GM21737 (cell line): ENCODE data around the gene ARHGAP22.

Source experiments
- ATAC-seq: cut with Tn5 transposase; IDR thresholded peaks from one replicate; pipeline ENCODE4 v1.9.1; 2021; ENCODE audit warnings: mild to moderate bottlenecking, moderate library complexity; ENCODE audit not compliant: unreplicated experiment

ARHGAP22 gene

GRCh38 chr10:48485711-48486110 lies 119.2 kb downstream of the ARHGAP22 start:
- ATAC-seq = no peak

GRCh38 chr10:48484911-48485310 lies 120.0 kb downstream of the ARHGAP22 start:
- ATAC-seq = no peak

DNA sequence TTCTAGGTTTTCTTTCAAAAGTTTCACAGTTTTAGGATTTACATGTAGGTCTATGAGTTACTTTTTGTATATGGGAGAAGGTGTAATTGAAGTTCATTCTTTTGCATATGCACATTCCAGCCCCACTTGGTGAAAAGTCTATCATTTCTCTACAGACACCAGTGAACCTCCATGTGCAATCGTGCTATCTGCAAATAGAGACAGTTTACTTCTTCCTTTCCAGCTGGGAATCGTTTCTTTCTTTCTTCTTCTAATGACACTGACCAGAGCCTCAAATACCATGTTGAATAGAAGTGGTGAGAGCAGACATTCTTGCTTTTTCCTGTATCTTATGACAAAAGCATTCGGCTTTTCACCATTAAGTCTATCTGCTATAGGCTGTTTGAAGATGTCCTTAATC lies 122.7 kb downstream of the ARHGAP22 start:
- no peak for ATAC-seq

DNA sequence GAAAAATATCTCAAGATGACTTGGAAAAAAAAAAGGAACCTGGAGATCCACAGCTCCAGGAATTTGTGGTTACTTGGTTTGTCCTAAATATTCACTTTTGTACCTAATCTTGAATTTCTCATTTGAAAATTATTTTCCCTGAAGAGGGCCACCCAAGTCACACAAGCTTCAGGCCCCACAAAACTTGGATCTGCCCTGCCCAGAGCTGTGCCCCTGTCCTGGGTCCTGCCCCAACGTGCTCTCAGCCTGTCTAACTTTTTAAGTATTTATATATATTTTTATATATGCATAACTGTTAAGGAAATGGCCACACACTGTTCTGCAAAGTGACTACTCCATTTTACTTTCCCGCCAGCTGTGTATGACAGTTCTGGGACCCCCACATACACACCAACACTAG lies 123.5 kb downstream of the ARHGAP22 start:
- ATAC-seq = no peak

DNA sequence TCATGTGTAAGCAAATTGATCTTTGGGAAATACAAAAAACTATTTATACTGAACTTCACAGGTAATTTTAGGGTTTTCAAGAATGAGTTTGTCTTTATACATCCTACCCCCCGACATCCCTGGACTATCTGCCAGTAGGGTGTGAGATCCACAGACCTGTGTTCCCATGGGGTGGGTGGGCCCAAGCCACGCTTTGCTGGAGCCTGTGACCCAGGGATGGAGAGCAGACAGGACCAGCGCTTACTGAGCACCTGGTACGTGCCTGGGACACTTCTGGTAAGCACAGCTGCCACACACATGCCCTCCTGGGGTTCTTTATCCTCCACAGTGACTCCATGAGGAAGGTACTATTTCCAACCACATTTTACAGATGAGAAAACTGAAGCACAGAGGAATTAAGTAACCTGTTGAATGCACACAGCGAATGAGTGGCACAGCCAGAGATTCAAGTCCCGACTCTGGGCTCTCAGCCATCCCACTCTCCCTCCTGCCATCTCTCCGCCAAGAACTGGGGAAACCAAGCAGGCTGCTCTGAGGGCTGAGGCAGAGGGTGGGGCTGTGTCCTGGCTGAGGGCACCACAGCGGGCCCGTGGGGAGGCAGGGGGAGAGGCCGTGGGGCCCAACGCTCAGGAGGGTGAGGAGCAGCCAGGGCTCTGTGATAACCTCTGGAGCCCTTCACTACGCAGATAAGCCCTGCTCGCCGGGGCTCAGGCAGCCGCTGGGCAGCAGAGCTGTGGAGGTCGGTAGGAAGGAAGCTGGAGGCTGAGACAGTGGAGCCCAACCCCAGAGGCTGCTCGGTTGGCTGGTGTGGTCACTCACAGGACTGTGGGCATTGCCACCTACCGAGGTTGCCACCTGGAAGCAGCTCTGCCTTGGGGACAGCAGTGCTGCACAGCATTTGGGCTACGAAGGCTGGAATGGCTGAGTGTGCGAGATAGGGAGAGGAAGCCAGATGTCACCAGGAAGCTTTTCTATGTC lies 124.2 kb downstream of the ARHGAP22 start:
- no peak for ATAC-seq

DNA sequence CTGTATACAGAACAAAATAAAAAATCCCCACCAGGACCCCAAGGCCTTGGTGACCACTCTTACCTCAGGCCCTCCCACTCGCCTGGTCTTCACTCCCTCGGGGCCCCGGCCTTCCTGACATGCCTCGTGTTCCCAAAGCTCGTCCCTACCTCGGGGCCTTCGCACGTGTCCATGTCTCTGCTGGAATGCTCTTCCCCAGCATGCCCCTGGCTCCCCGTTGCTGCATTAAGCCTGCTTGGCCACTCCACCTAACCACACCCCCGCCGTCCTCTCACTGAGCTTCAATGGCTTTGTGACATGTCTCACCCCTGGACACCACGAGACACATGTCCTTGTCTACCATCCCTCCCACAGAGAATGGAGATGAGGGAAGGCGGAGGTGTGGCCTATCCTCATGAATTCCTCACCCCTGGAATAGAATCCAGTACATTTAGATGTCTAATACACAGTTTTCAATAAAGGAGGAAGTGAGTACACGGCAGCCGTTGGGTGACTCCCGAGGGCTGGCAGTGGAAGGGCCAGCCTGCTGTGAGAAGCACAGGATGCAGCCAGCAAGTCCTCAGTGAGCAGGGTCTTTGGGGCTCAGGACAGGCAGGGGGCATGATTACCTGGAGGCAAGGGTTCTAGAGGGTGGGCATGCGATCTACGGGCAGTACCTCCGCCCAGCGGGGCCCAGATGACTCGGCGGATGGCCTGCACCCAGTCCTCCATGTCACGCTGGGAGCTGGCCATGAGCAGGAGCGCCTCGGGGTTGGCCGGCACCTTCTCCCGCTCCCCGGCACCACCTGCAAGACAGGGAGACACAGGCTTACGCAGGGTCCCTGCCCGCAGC lies 125.7 kb downstream of the ARHGAP22 start:
- ATAC-seq = no peak

- ATAC-seq = no peak
These were observed 126.4 kb downstream of the ARHGAP22 start for GRCh38 chr10:48478469-48478868.

- no peak for ATAC-seq
These were observed 127.3 kb downstream of the ARHGAP22 start for GRCh38 chr10:48477616-48478015.

- no peak for ATAC-seq
These were observed 127.7 kb downstream of the ARHGAP22 start for GRCh38 chr10:48477141-48477540.

- no peak for ATAC-seq
These were observed 128.4 kb downstream of the ARHGAP22 start for GRCh38 chr10:48476279-48476982.

GRCh38 chr10:48475943-48476278 lies 129.0 kb downstream of the ARHGAP22 start:
- no peak for ATAC-seq

DNA sequence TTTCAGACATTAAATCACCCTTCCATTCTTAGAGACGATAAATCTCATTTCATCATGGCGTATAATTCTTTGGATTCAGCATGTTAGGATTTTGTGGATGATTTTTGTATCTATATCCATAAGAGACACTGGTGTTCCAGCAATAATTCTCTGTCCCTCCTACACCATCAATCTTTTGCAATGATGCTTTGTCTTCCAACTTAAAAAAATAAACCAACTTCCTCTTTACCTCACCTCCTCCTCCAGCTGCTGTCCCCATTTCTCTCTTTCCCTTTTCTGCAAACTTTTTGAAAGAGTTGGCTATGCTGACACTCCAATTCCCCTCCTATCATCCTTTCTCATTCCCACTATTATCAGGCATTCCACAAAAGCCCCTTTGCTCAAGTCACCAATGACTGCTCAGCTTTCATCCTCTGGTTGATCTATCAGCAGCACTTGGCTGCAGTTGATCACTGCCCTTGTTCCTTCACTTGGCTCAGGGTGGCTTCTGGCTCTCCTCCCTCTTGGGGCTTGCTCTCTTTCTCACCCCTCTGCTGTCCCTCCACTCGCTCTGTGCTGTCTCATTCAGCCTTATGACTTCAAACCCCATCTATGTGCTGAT lies 130.0 kb downstream of the ARHGAP22 start:
- no peak for ATAC-seq

DNA sequence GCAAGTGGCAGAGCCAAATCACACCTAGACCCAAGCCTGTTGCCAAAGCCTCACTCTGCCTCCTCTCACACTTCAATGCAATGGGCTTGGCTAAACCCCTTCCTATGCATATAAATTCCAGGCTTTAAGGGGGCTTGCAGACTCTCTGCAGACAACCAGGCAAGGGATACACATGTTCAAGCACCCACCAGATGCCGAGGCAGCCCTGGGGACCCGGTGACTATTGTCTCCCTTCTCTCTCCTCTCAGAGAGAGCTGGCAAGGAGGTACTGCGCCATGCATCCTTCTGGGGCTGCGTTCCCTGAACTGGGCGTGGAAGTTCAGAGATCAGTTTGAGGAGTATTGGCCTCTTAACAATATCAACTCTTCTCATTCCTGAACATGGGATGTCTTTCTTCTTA lies 131.2 kb downstream of the ARHGAP22 start:
- ATAC-seq = no peak

GRCh38 chr10:48472501-48473069 lies 132.3 kb downstream of the ARHGAP22 start:
- ATAC-seq = no peak

DNA sequence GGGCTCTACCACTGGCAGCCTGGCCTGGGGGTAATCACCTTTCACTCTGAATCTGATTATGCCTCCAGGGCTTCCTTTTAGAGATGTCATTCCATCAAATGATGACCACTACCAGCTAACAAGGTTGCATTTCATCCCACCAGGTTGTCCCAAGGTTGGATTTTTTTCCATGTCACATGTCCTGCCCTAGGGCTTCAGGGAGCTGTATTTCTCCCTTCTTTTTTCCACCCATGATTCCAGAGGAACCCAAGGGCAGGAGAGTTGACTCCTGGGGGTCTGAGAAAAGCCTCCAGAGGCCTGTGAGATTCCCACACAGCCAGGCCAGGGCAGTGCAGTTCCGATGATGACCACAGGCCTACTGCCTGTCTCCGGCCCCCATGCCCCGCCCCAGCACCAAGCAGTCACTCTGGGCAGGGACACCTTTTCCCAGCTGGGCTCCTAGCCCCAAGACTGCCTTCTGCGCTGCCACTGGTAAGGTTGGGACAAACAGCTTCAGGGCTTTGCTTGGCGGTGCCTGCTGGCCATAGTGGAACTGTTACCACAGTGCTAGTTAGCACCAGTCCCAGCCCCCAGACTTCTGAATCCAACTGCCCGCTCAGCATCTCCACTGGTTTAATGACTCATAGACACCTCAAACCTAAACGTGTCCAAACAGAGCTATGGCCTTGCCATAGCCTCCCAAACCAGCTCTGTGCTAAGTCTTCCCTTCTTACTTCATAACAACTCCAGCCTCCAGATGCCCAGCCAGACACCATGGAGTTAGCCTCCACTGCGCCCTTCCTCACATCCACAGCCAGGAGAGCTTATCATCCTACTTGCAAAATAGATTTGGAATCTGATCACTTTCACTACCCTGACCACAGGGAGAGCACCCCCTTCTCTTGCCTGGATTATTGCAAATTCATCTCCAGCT lies 133.7 kb downstream of the ARHGAP22 start:
- ATAC-seq = no peak

GRCh38 chr10:48470115-48470892 lies 134.6 kb downstream of the ARHGAP22 start:
- no peak for ATAC-seq

DNA sequence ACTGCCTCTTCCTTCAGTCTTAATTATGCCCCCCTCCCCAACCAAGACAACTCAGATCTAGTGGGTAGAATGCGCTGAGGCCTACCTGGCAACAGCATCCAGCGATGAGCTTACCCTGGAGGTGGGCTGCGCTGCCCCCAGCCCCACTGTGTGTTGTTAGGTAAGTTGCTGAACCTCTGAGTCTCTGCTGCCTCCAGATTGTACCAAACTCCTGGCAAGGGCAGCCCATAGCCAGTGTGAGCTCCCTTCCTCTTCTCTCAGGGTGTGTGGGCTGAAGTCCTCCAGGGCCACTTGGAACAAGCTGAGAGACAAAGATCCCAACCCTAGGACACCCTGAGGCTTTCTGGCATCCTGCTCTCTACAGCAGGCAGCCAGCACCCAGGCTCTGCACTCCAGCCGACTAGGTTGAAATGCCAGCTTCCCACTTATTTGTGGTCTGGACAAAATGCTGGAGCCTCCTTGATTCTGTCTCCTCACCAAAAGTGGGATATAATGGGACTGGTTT lies 135.3 kb downstream of the ARHGAP22 start:
- ATAC-seq = no peak

DNA sequence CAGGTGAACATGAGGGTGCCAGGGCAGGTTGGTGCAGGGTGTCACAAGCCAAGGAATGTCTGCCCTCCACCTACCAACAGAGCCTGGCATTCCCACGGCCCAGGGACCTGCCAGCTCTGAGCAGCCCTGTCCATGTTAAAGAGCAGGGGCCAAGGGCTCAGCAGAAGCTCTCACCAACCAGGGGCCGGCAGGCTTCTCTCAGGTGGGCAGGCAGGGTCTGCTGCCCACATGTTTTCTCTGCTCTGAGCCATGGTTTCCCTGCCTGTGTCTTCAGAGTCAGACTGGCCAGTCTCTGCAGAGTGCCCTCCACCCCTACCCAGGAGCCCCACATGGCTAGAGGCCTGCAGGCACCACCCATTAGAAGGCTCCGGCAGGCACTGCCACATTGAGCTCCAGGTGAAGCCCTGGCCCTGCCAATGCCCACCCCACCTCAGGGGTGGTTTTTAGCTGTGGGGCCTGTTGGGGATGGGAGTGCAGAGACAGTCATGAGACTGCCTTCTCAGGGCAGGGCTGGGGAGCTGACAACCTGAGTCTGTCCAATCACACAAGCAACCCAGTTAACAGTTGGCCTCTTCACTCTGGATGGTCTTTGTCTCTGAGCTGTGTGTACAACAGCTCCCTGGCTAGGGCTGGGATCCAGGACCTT lies 135.9 kb downstream of the ARHGAP22 start:
- ATAC-seq = no peak
